B cell (primary cell): ENCODE measurements around the gene CNOT6L.

ENCODE experiments used
- EZH2 ChIP-seq: IDR thresholded peaks from 2 replicates; pipeline ENCODE4 v1.6.1; 2012; ENCODE audit warnings: borderline replicate concordance, low read depth, mild to moderate bottlenecking, moderate library complexity, low read length; ENCODE audit not compliant: insufficient read depth, poor library complexity, severe bottlenecking
- TF ChIP-seq, protein P1 (sequence below): fragments of 200-600 bp; IDR thresholded peaks from one replicate; pipeline ENCODE4 v1.8.0; 2022; ENCODE audit warnings: antibody characterized with exemption, mild to moderate bottlenecking

- no peak for TF ChIP-seq EZH2
- TF ChIP-seq, protein P1, sequence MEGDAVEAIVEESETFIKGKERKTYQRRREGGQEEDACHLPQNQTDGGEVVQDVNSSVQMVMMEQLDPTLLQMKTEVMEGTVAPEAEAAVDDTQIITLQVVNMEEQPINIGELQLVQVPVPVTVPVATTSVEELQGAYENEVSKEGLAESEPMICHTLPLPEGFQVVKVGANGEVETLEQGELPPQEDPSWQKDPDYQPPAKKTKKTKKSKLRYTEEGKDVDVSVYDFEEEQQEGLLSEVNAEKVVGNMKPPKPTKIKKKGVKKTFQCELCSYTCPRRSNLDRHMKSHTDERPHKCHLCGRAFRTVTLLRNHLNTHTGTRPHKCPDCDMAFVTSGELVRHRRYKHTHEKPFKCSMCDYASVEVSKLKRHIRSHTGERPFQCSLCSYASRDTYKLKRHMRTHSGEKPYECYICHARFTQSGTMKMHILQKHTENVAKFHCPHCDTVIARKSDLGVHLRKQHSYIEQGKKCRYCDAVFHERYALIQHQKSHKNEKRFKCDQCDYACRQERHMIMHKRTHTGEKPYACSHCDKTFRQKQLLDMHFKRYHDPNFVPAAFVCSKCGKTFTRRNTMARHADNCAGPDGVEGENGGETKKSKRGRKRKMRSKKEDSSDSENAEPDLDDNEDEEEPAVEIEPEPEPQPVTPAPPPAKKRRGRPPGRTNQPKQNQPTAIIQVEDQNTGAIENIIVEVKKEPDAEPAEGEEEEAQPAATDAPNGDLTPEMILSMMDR, result no peak
Measured at GRCh38 chr4:77773101-77773500, 46.1 kb downstream of the CNOT6L start.
